HEK293 (cell line): Measurements from ENCODE around the gene PAIP2.
A peak's percentile ranks its signal among the peaks of the same experiment; 100 is the strongest.

ENCODE experiments used
- EGR2 ChIP-seq: fragments of 450-650 bp; formaldehyde crosslinking; IDR thresholded peaks from 2 replicates; pipeline ENCODE4 v1.5.1; 2016; ENCODE audit warnings: low read depth, missing biosample characterization, missing genetic modification characterization
- GLIS1 ChIP-seq: fragments of 450-650 bp; formaldehyde crosslinking; IDR thresholded peaks from 2 replicates; pipeline ENCODE4 v1.5.1; 2016; ENCODE audit warnings: missing biosample characterization, missing genetic modification characterization
- PRDM1 ChIP-seq: fragments of 450-650 bp; formaldehyde crosslinking; IDR thresholded peaks from 2 replicates; pipeline ENCODE4; 2016; ENCODE audit warnings: missing biosample characterization, missing genetic modification characterization
- ZBTB8A ChIP-seq: fragments of 450-650 bp; formaldehyde crosslinking; IDR thresholded peaks from 2 replicates; pipeline ENCODE4 v1.5.1; 2016; ENCODE audit warnings: missing biosample characterization, missing genetic modification characterization
- ZFP69B ChIP-seq: fragments of 450-650 bp; formaldehyde crosslinking; IDR thresholded peaks from 2 replicates; pipeline ENCODE4 v1.5.1; 2016; ENCODE audit warnings: missing biosample characterization, missing genetic modification characterization
- ZNF157 ChIP-seq: fragments of 450-650 bp; formaldehyde crosslinking; IDR thresholded peaks from 2 replicates; pipeline ENCODE4 v1.5.1; 2016; ENCODE audit warnings: missing biosample characterization, missing genetic modification characterization
- ZNF169 ChIP-seq: fragments of 450-650 bp; formaldehyde crosslinking; IDR thresholded peaks from 2 replicates; pipeline ENCODE4 v1.5.1; 2016; ENCODE audit warnings: missing biosample characterization, missing genetic modification characterization
- ZNF223 ChIP-seq: fragments of 450-650 bp; formaldehyde crosslinking; IDR thresholded peaks from 2 replicates; pipeline ENCODE4 v1.5.1; 2016; ENCODE audit warnings: missing biosample characterization, missing genetic modification characterization
- ZNF292 ChIP-seq: fragments of 450-650 bp; formaldehyde crosslinking; IDR thresholded peaks from 2 replicates; pipeline ENCODE4 v1.5.1; 2016; ENCODE audit warnings: low read depth, missing biosample characterization, missing genetic modification characterization, borderline replicate concordance
- ZNF37A ChIP-seq: fragments of 450-650 bp; IDR thresholded peaks from 2 replicates; pipeline ENCODE4 v1.5.1; 2018; ENCODE audit warnings: missing biosample characterization, missing genetic modification characterization
- ZNF510 ChIP-seq: fragments of 450-650 bp; formaldehyde crosslinking; IDR thresholded peaks from 2 replicates; pipeline ENCODE4 v1.5.1; 2018; ENCODE audit warnings: mild to moderate bottlenecking, missing genetic modification characterization, missing biosample characterization; ENCODE audit not compliant: insufficient replicate concordance
- ZNF521 ChIP-seq: fragments of 450-650 bp; formaldehyde crosslinking; IDR thresholded peaks from 2 replicates; pipeline ENCODE4 v1.5.1; 2017; ENCODE audit warnings: missing biosample characterization, mild to moderate bottlenecking, missing genetic modification characterization
- ZNF529 ChIP-seq: fragments of 450-650 bp; formaldehyde crosslinking; IDR thresholded peaks from 2 replicates; pipeline ENCODE4 v1.5.1; 2017; ENCODE audit warnings: missing genetic modification characterization, missing biosample characterization; ENCODE audit not compliant: insufficient replicate concordance
- ZNF561 ChIP-seq: fragments of 450-650 bp; IDR thresholded peaks from 2 replicates; pipeline ENCODE4 v1.5.1; 2018; ENCODE audit warnings: missing biosample characterization, missing genetic modification characterization, borderline replicate concordance
- ZNF626 ChIP-seq: fragments of 450-650 bp; sonication (Bioruptor Pico); formaldehyde crosslinking; IDR thresholded peaks from 2 replicates; pipeline ENCODE4 v1.5.1; 2018; ENCODE audit warnings: missing biosample characterization, missing genetic modification characterization, inconsistent platforms
- ZNF670 ChIP-seq: fragments of 450-650 bp; formaldehyde crosslinking; IDR thresholded peaks from 2 replicates; pipeline ENCODE4 v1.5.1; 2016; ENCODE audit warnings: missing biosample characterization, missing genetic modification characterization, low read depth
- ZNF677 ChIP-seq: fragments of 450-650 bp; IDR thresholded peaks from 2 replicates; pipeline ENCODE4 v1.5.0; 2018; ENCODE audit warnings: missing biosample characterization, mild to moderate bottlenecking, missing genetic modification characterization, moderate library complexity
- ZNF776 ChIP-seq: fragments of 450-650 bp; formaldehyde crosslinking; IDR thresholded peaks from 2 replicates; pipeline ENCODE4 v1.5.0; 2017; ENCODE audit warnings: missing biosample characterization, missing genetic modification characterization, borderline replicate concordance
- ZNF837 ChIP-seq: fragments of 450-650 bp; formaldehyde crosslinking; IDR thresholded peaks from 2 replicates; pipeline ENCODE4 v1.5.1; 2016; ENCODE audit warnings: missing biosample characterization, missing genetic modification characterization
- ZSCAN30 ChIP-seq: fragments of 450-650 bp; IDR thresholded peaks from 2 replicates; pipeline ENCODE4 v1.5.1; 2018; ENCODE audit warnings: missing biosample characterization, mild to moderate bottlenecking, missing genetic modification characterization, moderate library complexity
- TF ChIP-seq, protein P1 (sequence below): fragments of 450-650 bp; formaldehyde crosslinking; IDR thresholded peaks from 2 replicates; pipeline ENCODE4 v1.5.1; 2017; ENCODE audit warnings: missing biosample characterization, missing genetic modification characterization
- TF ChIP-seq, protein P2 (sequence below): fragments of 450-650 bp; formaldehyde crosslinking; IDR thresholded peaks from 2 replicates; pipeline ENCODE4 v1.5.1; 2016; ENCODE audit warnings: missing biosample characterization, missing genetic modification characterization
- TF ChIP-seq, protein P3 (sequence below): fragments of 450-650 bp; formaldehyde crosslinking; IDR thresholded peaks from 2 replicates; pipeline ENCODE4 v1.5.1; 2016; ENCODE audit warnings: missing biosample characterization, missing genetic modification characterization
- TF ChIP-seq, protein P4 (sequence below): fragments of 450-650 bp; formaldehyde crosslinking; IDR thresholded peaks from 2 replicates; pipeline ENCODE4 v1.5.1; 2016; ENCODE audit warnings: missing biosample characterization, missing genetic modification characterization, borderline replicate concordance
- TF ChIP-seq, protein P5 (sequence below): fragments of 450-650 bp; formaldehyde crosslinking; IDR thresholded peaks from 2 replicates; pipeline ENCODE4 v1.5.1; 2016; ENCODE audit warnings: missing biosample characterization, missing genetic modification characterization, borderline replicate concordance
- TF ChIP-seq, protein P6 (sequence below): fragments of 450-650 bp; formaldehyde crosslinking; IDR thresholded peaks from 2 replicates; pipeline ENCODE4 v1.5.1; 2017; ENCODE audit warnings: missing biosample characterization, mild to moderate bottlenecking, missing genetic modification characterization, moderate library complexity

Gene PAIP2

DNA sequence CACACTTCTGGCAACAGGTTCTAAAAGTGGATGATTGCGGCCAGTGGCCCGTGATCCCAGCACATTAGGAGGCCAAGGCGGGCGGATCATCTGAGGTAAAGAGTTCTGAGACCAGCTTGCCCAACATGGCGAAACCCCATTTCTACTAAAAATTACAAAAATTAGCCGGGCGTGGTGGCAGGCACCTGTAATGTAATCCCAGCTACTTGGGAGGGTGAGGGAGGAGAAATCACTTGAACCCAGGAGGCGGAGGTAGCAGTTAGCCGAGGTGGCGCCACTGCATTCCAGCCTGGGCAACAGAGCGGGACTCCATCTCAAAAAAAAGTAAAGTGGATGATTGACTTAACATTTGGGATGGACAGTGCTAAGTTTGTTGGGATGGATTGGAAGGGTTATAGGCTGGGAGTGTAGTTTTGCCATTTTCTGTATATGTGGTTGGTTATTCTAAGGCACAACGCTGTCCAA, 44.8 kb upstream of the PAIP2 start (continued):
- TF ChIP-seq ZNF776 (tag by site-specific recombination) (no peak), ZNF169 (no peak), ZNF529 (tag by site-specific recombination) (no peak), ZNF837 (no peak), ZNF626 (tag by site-specific recombination) (no peak), ZBTB8A (tag by site-specific recombination) (no peak), ZSCAN30 (tag by site-specific recombination) (no peak), GLIS1 (tag by site-specific recombination) (0 out of 2 replicates have a peak, but pooled peaks have one; percentile 31), ZNF510 (no peak), ZNF223 (no peak), ZNF677 (tag by site-specific recombination) (no peak), ZNF670 (tag by site-specific recombination) (no peak), ZNF521 (tag by site-specific recombination) (no peak), ZFP69B (no peak), ZNF37A (no peak), PRDM1 (no peak), ZNF157 (tag by site-specific recombination) (no peak), EGR2 (tag by site-specific recombination) (no peak), ZNF561 (tag by site-specific recombination) (no peak), ZNF292 (no peak)
- TF ChIP-seq, protein P1, sequence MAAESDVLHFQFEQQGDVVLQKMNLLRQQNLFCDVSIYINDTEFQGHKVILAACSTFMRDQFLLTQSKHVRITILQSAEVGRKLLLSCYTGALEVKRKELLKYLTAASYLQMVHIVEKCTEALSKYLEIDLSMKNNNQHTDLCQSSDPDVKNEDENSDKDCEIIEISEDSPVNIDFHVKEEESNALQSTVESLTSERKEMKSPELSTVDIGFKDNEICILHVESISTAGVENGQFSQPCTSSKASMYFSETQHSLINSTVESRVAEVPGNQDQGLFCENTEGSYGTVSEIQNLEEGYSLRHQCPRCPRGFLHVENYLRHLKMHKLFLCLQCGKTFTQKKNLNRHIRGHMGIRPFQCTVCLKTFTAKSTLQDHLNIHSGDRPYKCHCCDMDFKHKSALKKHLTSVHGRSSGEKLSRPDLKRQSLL (tag by site-specific recombination): no peak
- TF ChIP-seq, protein P2, sequence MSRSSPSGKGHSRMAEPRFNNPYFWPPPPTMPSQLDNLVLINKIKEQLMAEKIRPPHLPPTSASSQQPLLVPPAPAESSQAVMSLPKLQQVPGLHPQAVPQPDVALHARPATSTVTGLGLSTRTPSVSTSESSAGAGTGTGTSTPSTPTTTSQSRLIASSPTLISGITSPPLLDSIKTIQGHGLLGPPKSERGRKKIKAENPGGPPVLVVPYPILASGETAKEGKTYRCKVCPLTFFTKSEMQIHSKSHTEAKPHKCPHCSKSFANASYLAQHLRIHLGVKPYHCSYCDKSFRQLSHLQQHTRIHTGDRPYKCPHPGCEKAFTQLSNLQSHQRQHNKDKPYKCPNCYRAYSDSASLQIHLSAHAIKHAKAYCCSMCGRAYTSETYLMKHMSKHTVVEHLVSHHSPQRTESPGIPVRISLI (tag by site-specific recombination): peak; percentile 61; the same call in 1 of the 2 replicates
- TF ChIP-seq, protein P3, sequence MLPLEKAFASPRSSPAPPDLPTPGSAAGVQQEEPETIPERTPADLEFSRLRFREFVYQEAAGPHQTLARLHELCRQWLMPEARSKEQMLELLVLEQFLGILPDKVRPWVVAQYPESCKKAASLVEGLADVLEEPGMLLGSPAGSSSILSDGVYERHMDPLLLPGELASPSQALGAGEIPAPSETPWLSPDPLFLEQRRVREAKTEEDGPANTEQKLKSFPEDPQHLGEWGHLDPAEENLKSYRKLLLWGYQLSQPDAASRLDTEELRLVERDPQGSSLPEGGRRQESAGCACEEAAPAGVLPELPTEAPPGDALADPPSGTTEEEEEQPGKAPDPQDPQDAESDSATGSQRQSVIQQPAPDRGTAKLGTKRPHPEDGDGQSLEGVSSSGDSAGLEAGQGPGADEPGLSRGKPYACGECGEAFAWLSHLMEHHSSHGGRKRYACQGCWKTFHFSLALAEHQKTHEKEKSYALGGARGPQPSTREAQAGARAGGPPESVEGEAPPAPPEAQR (tag by site-specific recombination): no peak
- TF ChIP-seq, protein P4, sequence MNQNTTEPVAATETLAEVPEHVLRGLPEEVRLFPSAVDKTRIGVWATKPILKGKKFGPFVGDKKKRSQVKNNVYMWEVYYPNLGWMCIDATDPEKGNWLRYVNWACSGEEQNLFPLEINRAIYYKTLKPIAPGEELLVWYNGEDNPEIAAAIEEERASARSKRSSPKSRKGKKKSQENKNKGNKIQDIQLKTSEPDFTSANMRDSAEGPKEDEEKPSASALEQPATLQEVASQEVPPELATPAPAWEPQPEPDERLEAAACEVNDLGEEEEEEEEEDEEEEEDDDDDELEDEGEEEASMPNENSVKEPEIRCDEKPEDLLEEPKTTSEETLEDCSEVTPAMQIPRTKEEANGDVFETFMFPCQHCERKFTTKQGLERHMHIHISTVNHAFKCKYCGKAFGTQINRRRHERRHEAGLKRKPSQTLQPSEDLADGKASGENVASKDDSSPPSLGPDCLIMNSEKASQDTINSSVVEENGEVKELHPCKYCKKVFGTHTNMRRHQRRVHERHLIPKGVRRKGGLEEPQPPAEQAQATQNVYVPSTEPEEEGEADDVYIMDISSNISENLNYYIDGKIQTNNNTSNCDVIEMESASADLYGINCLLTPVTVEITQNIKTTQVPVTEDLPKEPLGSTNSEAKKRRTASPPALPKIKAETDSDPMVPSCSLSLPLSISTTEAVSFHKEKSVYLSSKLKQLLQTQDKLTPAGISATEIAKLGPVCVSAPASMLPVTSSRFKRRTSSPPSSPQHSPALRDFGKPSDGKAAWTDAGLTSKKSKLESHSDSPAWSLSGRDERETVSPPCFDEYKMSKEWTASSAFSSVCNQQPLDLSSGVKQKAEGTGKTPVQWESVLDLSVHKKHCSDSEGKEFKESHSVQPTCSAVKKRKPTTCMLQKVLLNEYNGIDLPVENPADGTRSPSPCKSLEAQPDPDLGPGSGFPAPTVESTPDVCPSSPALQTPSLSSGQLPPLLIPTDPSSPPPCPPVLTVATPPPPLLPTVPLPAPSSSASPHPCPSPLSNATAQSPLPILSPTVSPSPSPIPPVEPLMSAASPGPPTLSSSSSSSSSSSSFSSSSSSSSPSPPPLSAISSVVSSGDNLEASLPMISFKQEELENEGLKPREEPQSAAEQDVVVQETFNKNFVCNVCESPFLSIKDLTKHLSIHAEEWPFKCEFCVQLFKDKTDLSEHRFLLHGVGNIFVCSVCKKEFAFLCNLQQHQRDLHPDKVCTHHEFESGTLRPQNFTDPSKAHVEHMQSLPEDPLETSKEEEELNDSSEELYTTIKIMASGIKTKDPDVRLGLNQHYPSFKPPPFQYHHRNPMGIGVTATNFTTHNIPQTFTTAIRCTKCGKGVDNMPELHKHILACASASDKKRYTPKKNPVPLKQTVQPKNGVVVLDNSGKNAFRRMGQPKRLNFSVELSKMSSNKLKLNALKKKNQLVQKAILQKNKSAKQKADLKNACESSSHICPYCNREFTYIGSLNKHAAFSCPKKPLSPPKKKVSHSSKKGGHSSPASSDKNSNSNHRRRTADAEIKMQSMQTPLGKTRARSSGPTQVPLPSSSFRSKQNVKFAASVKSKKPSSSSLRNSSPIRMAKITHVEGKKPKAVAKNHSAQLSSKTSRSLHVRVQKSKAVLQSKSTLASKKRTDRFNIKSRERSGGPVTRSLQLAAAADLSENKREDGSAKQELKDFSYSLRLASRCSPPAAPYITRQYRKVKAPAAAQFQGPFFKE: no peak
- TF ChIP-seq, protein P5, sequence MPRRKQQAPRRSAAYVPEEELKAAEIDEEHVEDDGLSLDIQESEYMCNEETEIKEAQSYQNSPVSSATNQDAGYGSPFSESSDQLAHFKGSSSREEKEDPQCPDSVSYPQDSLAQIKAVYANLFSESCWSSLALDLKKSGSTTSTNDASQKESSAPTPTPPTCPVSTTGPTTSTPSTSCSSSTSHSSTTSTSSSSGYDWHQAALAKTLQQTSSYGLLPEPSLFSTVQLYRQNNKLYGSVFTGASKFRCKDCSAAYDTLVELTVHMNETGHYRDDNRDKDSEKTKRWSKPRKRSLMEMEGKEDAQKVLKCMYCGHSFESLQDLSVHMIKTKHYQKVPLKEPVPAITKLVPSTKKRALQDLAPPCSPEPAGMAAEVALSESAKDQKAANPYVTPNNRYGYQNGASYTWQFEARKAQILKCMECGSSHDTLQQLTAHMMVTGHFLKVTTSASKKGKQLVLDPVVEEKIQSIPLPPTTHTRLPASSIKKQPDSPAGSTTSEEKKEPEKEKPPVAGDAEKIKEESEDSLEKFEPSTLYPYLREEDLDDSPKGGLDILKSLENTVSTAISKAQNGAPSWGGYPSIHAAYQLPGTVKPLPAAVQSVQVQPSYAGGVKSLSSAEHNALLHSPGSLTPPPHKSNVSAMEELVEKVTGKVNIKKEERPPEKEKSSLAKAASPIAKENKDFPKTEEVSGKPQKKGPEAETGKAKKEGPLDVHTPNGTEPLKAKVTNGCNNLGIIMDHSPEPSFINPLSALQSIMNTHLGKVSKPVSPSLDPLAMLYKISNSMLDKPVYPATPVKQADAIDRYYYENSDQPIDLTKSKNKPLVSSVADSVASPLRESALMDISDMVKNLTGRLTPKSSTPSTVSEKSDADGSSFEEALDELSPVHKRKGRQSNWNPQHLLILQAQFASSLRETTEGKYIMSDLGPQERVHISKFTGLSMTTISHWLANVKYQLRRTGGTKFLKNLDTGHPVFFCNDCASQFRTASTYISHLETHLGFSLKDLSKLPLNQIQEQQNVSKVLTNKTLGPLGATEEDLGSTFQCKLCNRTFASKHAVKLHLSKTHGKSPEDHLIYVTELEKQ (tag by site-specific recombination): no peak
- TF ChIP-seq, protein P6, sequence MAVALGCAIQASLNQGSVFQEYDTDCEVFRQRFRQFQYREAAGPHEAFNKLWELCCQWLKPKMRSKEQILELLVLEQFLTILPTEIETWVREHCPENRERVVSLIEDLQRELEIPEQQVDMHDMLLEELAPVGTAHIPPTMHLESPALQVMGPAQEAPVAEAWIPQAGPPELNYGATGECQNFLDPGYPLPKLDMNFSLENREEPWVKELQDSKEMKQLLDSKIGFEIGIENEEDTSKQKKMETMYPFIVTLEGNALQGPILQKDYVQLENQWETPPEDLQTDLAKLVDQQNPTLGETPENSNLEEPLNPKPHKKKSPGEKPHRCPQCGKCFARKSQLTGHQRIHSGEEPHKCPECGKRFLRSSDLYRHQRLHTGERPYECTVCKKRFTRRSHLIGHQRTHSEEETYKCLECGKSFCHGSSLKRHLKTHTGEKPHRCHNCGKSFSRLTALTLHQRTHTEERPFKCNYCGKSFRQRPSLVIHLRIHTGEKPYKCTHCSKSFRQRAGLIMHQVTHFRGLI (tag by site-specific recombination): no peak
